CD4-positive, alpha-beta T cell treated with Interleukin-17A for 4 hours (primary cell): ENCODE results near the gene WDR64.
"Not testable (repeated sequence)": the region's sequence is repeated elsewhere in the genome, so short reads cannot be mapped to it uniquely, and the experiment has no call there.

Experiments
- DNase-seq: peaks from one replicate; pipeline ENCODE4 v3.0.0-alpha.2; 2020; ENCODE audit warnings: mixed read lengths

The WDR64 gene

DNA sequence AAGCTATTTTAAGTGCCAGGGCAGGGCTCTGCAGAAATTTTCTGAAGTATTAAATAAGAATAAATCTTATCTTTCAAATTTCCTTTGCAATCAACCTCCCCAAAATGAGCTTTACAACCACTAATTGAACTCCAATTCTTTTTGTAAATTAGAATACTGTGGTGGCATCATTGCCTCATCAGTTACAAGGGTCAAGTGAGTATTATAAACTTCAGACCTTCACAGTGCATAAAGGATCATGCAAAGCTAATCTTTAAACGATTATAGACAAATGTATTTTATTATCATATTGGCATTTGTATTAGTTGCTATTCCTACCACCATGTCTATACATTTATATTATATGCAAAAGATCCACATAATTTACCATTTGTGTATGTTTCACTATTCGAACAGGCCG, 19.1 kb upstream of the WDR64 start:
- no peak for DNase-seq

GRCh38 chr1:241635556-241636152, 16.4 kb upstream of the WDR64 start:
- DNase-seq, result no peak

DNA sequence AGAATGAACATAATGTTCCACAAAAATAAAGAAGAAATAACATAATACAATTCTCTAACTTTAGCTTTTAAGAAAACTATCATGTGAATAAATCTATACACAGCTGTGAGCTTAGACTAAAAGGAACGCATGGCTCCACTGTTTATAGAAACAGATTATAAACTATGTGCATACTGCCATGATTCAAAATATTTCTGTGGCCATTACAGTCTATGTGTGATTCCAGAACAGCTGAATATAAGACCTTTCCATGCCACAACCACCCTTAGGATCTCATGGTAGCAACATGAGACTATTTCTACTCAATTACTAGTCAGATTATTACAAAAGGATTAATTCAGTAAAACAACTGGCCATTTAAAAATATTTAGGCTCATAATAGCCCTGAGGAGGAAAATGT, 15.8 kb upstream of the WDR64 start:
- DNase-seq, result no peak

DNA sequence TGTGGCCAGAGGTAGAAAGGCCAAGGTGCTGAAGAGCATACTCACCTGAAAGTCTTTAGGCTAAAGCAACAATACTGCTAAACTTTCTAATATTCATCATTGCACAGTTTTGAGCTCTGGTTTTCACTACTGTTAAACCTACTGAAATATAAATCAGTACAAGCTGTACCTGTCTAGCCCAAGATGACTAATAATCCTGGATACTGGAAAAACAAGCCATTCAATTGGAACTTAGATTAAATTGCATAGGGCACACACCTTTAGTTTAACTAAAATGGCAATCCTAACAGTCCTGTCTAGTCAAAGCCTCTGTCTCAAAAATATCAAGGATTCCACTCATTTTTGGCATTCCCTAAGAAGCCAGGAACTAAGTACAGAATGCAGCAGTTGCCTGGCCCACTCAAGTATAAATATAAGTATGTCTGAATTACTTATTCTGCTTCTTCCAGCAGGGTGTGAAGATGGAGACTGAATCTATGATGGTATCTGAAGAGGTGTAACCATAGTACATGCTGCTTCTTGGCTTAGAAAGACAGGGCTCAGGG, 15.0 kb upstream of the WDR64 start:
- no peak for DNase-seq

GRCh38 chr1:241637604-241638003, 14.5 kb upstream of the WDR64 start:
- DNase-seq, result no peak

- no peak for DNase-seq
Measured at GRCh38 chr1:241638099-241638682, 13.9 kb upstream of the WDR64 start.

GRCh38 chr1:241638909-241639622, 13.0 kb upstream of the WDR64 start:
- no peak for DNase-seq

DNA sequence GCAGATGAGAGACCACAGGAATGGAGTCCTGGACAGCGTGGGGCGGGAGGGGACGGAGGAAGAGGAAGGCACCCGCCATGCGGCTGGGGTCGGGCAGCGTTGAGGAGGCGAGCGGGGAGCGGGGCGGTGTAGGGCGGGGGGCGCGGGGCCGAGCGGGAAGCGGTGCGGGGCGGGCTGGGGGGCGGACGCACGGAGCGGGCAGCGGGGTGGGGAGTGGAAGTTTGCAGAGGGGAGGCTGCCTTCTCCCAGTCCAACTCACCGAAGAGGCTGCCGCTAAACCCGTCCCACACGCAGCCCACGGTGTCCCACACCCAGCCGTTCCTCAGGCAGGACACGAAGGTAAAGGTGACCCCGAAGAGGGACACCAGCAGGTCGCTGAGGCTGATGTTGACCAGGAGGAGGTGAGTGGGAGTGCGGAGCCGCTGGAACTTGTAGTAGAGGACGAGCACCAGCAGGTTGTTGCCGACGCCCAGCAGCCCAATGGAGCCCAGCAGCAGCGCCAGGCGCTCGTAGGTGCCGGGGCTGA, 12.4 kb upstream of the WDR64 start:
- DNase-seq, result peak; percentile 46

- peak; percentile 96 for DNase-seq
Measured at GRCh38 chr1:241640149-241640866, 11.8 kb upstream of the WDR64 start, which contains the start of the genes CHML and OPN3. TSS of gene CHML (minus strand) at chr1:241640369. CDS start at chr1:241635766, 4,603 bp downstream. TSS of gene OPN3 (minus strand) at chr1:241640369. CDS start at chr1:241640254, 115 bp downstream.

DNA sequence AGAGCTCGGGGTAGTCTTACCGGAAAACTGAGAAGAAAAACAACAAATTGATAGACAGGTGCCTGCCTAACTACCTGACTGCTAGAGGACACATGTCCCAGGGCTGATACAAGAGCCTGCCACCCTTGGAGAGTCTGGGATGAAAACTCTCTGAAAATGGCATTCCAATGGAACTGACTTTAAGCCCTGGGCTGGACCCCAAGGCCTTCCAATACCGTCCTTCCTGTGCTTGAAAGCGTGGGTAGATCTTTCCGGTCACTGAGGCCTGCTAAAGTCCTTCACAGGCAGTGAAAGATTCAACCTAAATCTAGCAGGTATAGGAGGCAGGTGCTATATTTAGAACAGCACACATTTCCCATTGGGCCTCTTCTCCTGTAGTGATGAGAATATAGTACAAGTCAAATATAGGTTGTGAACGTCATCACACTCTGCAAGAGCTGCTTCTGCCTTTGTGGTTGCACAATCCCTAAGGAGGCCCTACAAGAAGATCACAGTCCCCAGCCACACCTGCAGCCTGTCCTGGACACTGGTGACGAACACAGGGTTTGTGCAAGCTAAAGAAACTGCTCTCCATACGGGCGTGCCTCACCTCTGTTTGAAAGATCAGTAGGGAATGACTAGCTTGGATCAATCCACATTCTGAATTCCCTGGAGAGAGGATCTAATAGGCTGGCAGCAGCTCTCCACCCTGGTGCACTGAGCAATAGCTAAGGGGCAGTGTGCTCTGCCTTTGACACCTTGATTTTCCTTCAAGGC, 11.0 kb upstream of the WDR64 start:
- DNase-seq, result no peak

GRCh38 chr1:241641773-241642592, 10.1 kb upstream of the WDR64 start:
- no peak for DNase-seq

GRCh38 chr1:241642593-241642944, 9.5 kb upstream of the WDR64 start:
- no peak for DNase-seq

DNA sequence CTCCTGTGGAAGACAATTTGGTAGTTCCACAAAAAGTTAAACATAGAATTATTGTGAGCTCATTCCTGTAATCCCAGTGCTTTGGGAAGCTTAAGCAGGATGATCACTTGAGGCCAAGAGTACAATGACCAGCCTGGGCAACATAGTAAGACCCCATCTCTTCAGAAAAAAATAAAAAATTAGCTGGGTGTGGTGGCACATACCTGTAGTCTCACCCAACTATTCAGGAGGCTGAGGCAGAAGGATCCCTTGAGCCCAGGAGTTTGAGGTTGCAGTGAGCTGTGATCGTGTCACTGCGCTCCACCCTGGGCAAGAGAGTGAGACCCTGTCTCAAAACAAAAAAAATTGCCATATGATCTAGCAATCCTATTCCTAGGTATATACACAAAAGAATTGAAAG, 7.8 kb upstream of the WDR64 start:
- DNase-seq, result no peak

- no peak for DNase-seq
Measured at GRCh38 chr1:241645199-241645598, 6.9 kb upstream of the WDR64 start.

GRCh38 chr1:241646201-241646600, 5.9 kb upstream of the WDR64 start:
- no peak for DNase-seq

GRCh38 chr1:241647658-241648057, 4.4 kb upstream of the WDR64 start:
- no peak for DNase-seq

DNA sequence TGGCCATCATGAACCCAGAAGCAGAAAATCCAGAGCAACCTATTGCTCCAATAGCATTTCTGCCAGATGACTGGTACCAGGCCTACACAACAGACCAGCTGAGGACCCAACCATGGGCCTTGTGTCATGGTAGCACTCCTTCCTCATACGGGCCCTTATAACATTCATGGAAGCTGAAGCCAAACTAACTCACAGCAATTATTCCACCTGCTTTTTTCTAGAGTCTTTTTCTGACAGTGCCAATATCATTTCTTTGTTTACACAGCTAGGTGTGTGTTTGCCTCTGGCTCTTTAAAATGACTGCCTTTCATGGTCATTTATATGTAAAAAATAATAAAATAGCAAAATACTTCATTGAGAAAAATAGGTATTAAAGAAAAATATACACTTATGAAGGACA, 3.9 kb upstream of the WDR64 start:
- DNase-seq, result no peak

DNA sequence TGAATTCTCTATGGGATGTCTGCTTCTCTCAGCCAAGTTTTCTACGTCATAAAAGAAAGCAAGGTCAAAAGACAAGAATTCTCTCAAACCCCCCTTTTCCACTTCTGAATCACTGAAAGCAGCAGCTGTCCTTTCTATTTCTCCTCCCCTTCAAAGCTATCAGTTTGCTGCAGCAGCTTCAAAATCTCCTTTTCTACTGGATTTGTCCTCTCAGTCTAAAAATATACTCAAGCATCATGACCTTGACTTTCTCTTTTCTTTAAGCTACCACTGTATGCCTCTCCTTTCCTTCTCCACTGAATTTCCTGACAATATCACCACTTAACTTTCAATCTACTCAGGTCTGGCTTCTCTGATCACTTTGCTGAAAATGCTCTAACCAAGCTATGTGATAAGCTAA, 1.9 kb downstream of the WDR64 start:
- DNase-seq, result no peak

- no peak for DNase-seq
Measured at GRCh38 chr1:241654641-241655040, 2.6 kb downstream of the WDR64 start.

DNA sequence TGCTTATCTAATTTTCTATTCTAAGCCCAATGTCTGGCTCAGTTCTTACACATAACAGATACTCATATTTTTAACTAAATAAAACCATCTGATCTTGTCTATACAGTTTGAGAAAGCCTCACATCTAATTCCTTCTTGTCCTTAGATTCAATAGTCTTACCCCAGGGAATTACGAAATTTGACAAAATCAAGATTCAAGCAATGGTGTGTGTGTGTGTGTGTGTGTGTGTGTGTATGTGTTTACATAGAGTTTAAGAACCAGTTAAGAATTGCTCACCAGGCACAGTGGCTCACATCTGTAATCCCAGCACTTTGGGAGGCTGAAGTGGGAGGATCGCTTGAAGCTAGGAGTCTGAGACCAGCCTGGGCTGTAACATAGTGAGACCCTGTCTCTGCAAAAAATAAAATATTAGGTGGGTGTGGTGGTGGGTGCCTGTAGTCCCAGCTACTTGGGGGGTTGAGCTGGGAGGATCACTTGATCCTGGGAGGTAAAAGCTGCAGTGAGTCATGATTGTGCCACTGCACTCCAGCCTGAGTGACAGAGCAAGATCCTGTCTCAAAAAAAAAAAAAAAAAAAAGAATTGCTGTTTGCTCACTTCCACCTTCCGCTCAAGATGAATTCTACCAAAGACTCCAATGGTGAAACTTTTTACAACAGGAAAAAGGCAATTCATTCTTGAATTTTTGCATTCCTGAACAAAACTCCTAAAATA, 6.2 kb downstream of the WDR64 start:
- DNase-seq, result no peak

- not testable (repeated sequence) for DNase-seq
Measured at GRCh38 chr1:241659016-241659415, 6.9 kb downstream of the WDR64 start.
